LNCAP (cell line): ENCODE data around the gene TIGD4.

Experiments used
- CTCF ChIP-seq: fragments of 450-650 bp; IDR thresholded peaks from 2 replicates; pipeline ENCODE4 v1.5.1; 2017; ENCODE audit warnings: mild to moderate bottlenecking

TIGD4 gene

GRCh38 chr4:152748619-152749018 is 30.9 kb downstream of the TIGD4 start:
- no peak for TF ChIP-seq CTCF

- no peak for TF ChIP-seq CTCF
Observed at GRCh38 chr4:152747444-152747843, 32.1 kb downstream of the TIGD4 start.

GRCh38 chr4:152738827-152739226 is 40.7 kb downstream of the TIGD4 start:
- TF ChIP-seq CTCF: no peak

- no peak for TF ChIP-seq CTCF
Observed at GRCh38 chr4:152735906-152736305, 43.6 kb downstream of the TIGD4 start.

GRCh38 chr4:152735396-152735859 is 44.1 kb downstream of the TIGD4 start:
- peak; percentile 60 for TF ChIP-seq CTCF

- no peak for TF ChIP-seq CTCF
Observed at GRCh38 chr4:152734699-152735050, 44.9 kb downstream of the TIGD4 start.

- TF ChIP-seq CTCF: no peak
Observed at GRCh38 chr4:152734015-152734698, 45.4 kb downstream of the TIGD4 start.

- no peak for TF ChIP-seq CTCF
Observed at GRCh38 chr4:152731997-152732396, 47.5 kb downstream of the TIGD4 start.
